Activated naive CD8-positive, alpha-beta T cell (primary cell): ENCODE data around the gene PRDM16.

Source experiments
- H3K27ac Mint-ChIP-seq: one replicate; pipeline ENCODE4 v1.8.0; 2021; ENCODE audit warnings: mixed read lengths
- H3K27me3 Mint-ChIP-seq: one replicate; pipeline ENCODE4 v1.8.0; 2021; ENCODE audit warnings: mixed read lengths
- H3K36me3 Mint-ChIP-seq: one replicate; pipeline ENCODE4 v1.8.0; 2021; ENCODE audit warnings: mixed read lengths
- H3K4me1 Mint-ChIP-seq: one replicate; pipeline ENCODE4 v1.8.0; 2021; ENCODE audit warnings: low read depth, mixed read lengths
- H3K4me3 Mint-ChIP-seq: one replicate; pipeline ENCODE4 v1.8.0; 2021; ENCODE audit warnings: mild to moderate bottlenecking, mixed read lengths
- H3K9me3 Mint-ChIP-seq: one replicate; pipeline ENCODE4 v1.8.0; 2021; ENCODE audit warnings: low read depth, mixed read lengths

Gene PRDM16

GRCh38 chr1:3472088-3472850, 403.3 kb downstream of the PRDM16 start:
- H3K4me1 Mint-ChIP-seq = no peaks in the 10 kb centered on the region
- no peaks in the 10 kb centered on the region for H3K27me3 Mint-ChIP-seq
- no peak overlapping the region for H3K4me3 Mint-ChIP-seq
- H3K9me3 Mint-ChIP-seq = no peaks in the 10 kb centered on the region
- H3K36me3 Mint-ChIP-seq = no peaks in the 10 kb centered on the region
- no peak overlapping the region for H3K27ac Mint-ChIP-seq

DNA sequence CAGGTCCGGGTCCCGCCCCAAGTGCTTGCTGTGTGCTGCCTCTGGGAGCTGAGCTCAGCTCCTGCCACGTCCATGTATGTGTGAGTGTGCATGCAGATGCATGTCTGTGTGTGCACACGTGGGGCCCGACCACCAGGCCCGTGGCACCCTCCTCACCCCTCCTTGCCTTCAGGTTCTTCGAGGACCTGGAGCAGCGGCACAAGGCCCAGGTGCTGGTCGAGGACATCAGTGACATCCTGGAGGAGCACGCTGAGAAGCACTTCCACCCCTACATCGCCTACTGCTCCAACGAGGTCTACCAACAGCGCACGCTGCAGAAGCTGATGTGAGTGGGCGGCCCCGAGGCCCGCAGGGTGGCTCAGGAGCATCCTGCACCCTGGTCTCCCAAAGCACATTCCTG, 403.9 kb downstream of the PRDM16 start:
- no peak overlapping the region for H3K4me3 Mint-ChIP-seq
- H3K36me3 Mint-ChIP-seq = no peaks in the 10 kb centered on the region
- H3K27ac Mint-ChIP-seq = no peak overlapping the region
- H3K9me3 Mint-ChIP-seq = no peaks in the 10 kb centered on the region
- H3K4me1 Mint-ChIP-seq = no peaks in the 10 kb centered on the region
- no peaks in the 10 kb centered on the region for H3K27me3 Mint-ChIP-seq

DNA sequence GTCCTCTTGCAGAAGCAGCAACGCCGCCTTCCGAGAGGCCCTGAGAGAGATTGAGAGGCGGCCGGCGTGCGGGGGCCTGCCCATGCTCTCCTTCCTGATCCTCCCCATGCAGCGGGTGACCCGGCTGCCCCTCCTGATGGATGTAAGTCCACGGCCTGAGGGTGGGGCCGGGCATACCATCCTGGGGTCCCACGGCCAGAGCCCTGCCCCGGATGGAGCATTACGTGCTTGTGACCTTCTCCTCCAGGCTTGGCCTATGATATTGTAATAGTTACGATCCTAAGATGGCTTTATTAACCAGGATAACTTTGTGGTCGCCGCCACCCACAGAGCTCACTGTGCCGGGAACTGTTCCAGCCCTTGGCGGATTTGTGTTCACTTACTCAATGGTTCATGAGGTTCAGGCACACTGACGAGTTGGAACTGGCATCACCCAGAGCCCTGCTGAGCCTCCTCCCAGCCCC, 404.4 kb downstream of the PRDM16 start:
- H3K4me1 Mint-ChIP-seq = no peaks in the 10 kb centered on the region
- H3K4me3 Mint-ChIP-seq = no peak overlapping the region
- no peaks in the 10 kb centered on the region for H3K36me3 Mint-ChIP-seq
- no peaks in the 10 kb centered on the region for H3K27me3 Mint-ChIP-seq
- no peaks in the 10 kb centered on the region for H3K9me3 Mint-ChIP-seq
- no peak overlapping the region for H3K27ac Mint-ChIP-seq

- no peaks in the 10 kb centered on the region for H3K4me1 Mint-ChIP-seq
- no peak overlapping the region for H3K27ac Mint-ChIP-seq
Measured at GRCh38 chr1:3474016-3474415, 405.0 kb downstream of the PRDM16 start.

DNA sequence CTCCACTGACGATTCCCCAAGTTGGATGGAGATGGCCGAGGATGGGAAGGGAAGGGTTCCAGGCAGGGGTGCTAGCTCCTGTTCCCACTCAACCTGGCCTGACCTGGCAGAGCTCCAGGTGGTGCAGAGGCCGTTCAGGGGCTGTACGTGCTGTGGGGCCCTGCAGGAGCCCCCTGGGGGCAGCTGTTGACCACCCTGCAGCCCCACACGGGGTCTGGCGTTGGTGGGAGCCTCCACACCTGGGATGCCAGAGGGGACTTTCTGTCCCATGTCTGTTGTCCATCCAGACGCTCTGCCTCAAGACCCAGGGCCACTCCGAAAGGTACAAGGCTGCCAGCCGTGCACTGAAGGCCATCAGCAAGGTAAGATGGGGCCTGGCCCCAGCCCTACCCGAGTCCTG, 405.4 kb downstream of the PRDM16 start:
- Mint-ChIP-seq H3K27ac (no peak overlapping the region), H3K9me3 (no peaks in the 10 kb centered on the region), H3K36me3 (no peaks in the 10 kb centered on the region), H3K4me3 (no peak overlapping the region), H3K4me1 (no peaks in the 10 kb centered on the region), H3K27me3 (no peaks in the 10 kb centered on the region)

More at GRCh38 chr1:3474016-3474415, 405.0 kb downstream of the PRDM16 start:
- no peak overlapping the region for H3K4me3 Mint-ChIP-seq
- H3K27me3 Mint-ChIP-seq = no peaks in the 10 kb centered on the region
- no peaks in the 10 kb centered on the region for H3K9me3 Mint-ChIP-seq
- no peaks in the 10 kb centered on the region for H3K36me3 Mint-ChIP-seq

DNA sequence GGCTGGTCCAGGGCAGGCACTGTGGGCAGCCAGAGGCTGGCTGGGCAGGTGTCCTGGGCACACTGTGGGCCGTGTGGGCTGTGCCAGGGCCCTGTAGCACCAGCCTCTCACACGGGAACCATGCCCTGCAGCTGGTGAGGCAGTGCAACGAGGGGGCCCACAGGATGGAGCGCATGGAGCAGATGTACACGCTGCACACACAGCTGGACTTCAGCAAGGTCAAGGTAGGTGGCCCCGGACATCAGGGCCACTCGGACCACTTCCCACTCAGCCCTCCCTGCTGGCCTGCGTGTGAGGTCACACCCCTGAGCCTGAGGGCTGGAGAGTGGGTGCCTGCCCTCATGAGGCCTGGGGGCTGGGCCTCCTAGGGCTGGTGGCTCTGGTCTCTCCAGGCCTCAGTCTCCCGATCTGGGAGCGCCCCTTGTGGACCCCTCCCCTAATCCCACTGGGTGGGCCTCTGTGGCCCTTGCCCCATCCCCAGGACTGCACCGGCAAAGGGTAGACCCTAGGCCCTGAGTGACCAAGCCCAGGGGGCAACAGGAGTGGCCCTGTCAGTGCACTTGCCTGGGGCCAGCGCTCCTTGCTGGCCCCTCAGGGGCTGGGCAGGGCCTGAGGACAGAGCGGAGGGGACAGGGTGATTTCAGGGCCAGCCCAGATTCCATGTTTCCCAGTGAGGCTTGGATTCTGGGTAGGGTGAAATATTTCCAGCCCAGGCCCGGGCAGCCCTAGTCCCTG, 407.0 kb downstream of the PRDM16 start:
- H3K4me3 Mint-ChIP-seq = no peak overlapping the region
- H3K4me1 Mint-ChIP-seq = no peaks in the 10 kb centered on the region
- no peaks in the 10 kb centered on the region for H3K36me3 Mint-ChIP-seq
- H3K27me3 Mint-ChIP-seq = no peaks in the 10 kb centered on the region
- H3K9me3 Mint-ChIP-seq = no peaks in the 10 kb centered on the region
- no peak overlapping the region for H3K27ac Mint-ChIP-seq

DNA sequence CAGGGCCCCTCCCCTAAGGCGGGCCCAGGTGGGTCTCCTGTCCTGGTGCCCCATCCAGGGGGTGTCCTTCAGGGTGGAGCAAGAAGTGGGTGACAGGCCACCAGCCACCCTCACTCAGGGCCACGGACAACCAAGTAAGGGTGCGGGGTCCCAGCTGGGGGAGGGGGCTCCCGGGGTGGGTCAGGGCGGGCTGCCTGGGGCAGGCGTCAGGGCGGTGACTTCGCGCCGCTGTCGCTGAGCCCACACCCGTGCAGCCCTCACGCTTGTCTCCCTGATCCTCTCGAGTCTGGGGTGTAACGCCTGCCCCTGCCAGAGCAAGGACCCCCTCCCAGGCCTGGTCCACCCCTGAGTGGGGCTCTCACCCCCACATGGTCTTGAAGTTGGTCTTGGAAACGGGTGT, 407.7 kb downstream of the PRDM16 start:
- H3K4me1 Mint-ChIP-seq = no peaks in the 10 kb centered on the region
- no peaks in the 10 kb centered on the region for H3K27me3 Mint-ChIP-seq
- H3K36me3 Mint-ChIP-seq = no peaks in the 10 kb centered on the region
- H3K9me3 Mint-ChIP-seq = no peaks in the 10 kb centered on the region
- H3K4me3 Mint-ChIP-seq = no peak overlapping the region
- no peak overlapping the region for H3K27ac Mint-ChIP-seq

DNA sequence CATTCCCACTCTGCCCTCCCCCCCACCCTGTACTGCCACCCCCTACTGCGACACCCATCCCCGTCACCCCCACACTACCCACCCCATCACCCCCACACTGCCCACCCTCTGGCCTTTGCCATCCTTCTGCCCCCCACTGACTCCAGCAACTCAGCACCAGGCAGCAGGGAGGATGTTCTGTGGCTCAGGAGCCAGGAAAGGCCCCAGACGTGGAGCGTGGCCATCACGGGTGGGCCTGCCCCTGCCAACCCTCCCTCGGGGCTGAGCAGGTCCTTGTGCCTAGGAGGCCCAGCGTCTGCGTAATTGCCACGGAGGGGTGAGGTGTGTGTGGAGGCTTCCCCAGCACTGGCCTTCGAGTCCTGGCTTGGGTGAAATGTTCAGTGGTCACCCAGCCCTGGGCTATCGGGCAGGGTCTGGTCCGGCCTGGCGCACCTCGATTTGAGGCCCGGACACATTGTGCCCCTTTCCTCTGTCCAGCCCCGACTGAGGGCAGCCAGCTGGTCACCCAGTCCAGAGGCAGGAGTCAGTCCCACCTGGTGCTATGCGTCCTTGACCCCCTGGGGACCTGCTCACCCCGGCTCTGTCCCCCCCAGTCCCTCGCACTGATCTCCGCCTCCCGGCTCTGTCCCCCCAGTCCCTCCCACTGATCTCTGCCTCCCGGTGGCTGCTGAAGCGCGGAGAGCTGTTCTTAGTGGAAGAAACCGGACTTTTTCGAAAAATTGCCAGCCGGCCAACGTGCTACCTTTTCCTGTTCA, 408.4 kb downstream of the PRDM16 start:
- no peak overlapping the region for H3K4me3 Mint-ChIP-seq
- H3K27ac Mint-ChIP-seq = no peak overlapping the region
- H3K9me3 Mint-ChIP-seq = no peaks in the 10 kb centered on the region
- H3K27me3 Mint-ChIP-seq = no peaks in the 10 kb centered on the region
- H3K36me3 Mint-ChIP-seq = no peaks in the 10 kb centered on the region
- H3K4me1 Mint-ChIP-seq = no peaks in the 10 kb centered on the region

DNA sequence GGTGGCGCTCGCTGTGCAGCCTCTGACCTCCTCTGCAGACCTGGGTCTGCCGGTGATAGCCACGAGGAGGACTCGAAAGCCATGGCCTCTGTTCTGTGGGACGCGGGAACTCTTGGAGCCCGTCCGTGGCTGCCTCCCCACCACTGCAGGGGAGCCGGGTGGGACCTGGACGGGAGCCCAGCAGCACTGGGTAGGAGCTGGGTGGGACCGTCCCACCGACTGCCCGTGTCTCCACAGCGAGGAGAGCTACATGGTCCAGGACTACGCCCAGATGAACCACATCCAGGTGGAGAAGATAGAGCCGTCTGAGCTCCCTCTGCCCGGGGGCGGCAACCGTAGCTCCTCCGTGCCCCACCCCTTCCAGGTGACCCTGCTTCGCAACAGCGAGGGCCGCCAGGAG, 409.2 kb downstream of the PRDM16 start:
- H3K36me3 Mint-ChIP-seq = no peaks in the 10 kb centered on the region
- no peaks in the 10 kb centered on the region for H3K27me3 Mint-ChIP-seq
- H3K27ac Mint-ChIP-seq = no peak overlapping the region
- H3K4me3 Mint-ChIP-seq = no peak overlapping the region
- no peaks in the 10 kb centered on the region for H3K4me1 Mint-ChIP-seq
- H3K9me3 Mint-ChIP-seq = no peaks in the 10 kb centered on the region

- no peak overlapping the region for H3K4me3 Mint-ChIP-seq
- no peak overlapping the region for H3K27ac Mint-ChIP-seq
- no peaks in the 10 kb centered on the region for H3K9me3 Mint-ChIP-seq
- H3K4me1 Mint-ChIP-seq = peaks cover 2% of the 10 kb centered on the region
- H3K36me3 Mint-ChIP-seq = no peaks in the 10 kb centered on the region
- peaks cover 2% of the 10 kb centered on the region for H3K27me3 Mint-ChIP-seq
Measured at GRCh38 chr1:3479511-3480368, 410.7 kb downstream of the PRDM16 start.

DNA sequence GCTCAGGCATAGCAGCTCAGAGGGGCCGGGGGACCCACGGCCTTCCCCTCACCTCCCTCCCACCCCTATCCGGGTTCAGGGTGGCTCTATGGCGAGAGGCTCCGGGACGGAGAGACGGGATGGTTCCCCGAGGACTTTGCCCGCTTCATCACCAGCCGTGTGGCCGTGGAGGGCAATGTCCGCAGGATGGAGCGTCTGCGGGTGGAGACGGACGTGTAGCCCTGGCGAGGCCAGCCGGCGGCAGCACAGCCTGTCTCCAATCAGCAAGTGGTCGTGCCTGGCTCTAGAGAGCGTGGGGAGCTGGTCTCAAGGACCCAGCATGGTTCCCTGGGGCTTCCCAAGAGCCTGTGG, 411.3 kb downstream of the PRDM16 start:
- H3K27me3 Mint-ChIP-seq = peaks cover 2% of the 10 kb centered on the region
- H3K4me1 Mint-ChIP-seq = peaks cover 2% of the 10 kb centered on the region
- no peak overlapping the region for H3K27ac Mint-ChIP-seq
- H3K9me3 Mint-ChIP-seq = no peaks in the 10 kb centered on the region
- H3K4me3 Mint-ChIP-seq = no peak overlapping the region
- H3K36me3 Mint-ChIP-seq = no peaks in the 10 kb centered on the region

DNA sequence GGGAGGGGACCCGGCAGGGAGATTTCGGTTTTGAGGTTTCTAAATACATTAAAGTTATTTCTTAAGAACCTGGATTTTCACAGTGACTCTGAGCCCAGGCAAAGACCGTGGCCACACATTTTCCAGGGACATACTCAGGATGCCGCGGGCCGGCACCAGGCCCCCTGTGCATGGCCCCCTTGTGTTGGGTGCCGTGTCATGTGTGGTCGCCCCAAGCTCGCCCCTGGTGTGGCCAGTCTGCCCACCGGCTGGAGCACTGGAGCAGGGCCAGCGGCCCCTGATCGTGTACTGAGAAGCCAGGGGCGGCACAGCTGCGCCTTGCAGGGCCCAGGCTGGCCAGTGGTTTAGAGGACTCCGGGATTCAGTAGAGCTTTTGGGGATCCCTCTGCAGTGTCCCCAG, 412.0 kb downstream of the PRDM16 start:
- peaks cover 2% of the 10 kb centered on the region for H3K27me3 Mint-ChIP-seq
- no peaks in the 10 kb centered on the region for H3K36me3 Mint-ChIP-seq
- H3K4me3 Mint-ChIP-seq = no peak overlapping the region
- peaks cover 2% of the 10 kb centered on the region for H3K4me1 Mint-ChIP-seq
- no peaks in the 10 kb centered on the region for H3K9me3 Mint-ChIP-seq
- no peak overlapping the region for H3K27ac Mint-ChIP-seq

- no peak overlapping the region for H3K27ac Mint-ChIP-seq
- no peaks in the 10 kb centered on the region for H3K9me3 Mint-ChIP-seq
- H3K36me3 Mint-ChIP-seq = no peaks in the 10 kb centered on the region
- no peak overlapping the region for H3K4me3 Mint-ChIP-seq
- peaks cover 2% of the 10 kb centered on the region for H3K27me3 Mint-ChIP-seq
- H3K4me1 Mint-ChIP-seq = peaks cover 2% of the 10 kb centered on the region
Measured at GRCh38 chr1:3481836-3482375, 412.9 kb downstream of the PRDM16 start.

DNA sequence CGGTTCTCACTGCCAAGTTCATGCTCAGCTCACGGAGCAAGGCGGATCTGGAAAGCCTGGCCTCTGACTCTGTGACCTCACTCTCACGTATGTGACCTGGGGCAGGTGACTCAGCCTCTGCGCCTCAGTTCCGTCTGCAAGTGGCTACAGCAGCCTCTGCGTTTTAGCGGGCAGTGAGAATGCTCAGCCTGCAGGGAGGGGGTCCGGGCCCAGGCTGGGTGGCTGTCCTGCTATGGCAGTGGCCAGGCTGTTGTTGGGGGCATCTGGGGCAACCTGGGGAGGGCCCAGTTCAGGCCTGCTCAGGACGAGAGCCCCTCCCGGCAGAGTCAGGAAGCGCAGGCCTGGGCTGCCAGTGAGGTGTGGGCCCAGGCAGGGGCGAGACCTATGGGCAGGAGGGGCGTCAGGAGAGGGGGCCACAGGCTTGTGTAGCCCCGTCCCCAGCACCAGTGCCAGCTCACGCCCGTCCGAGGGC, 413.4 kb downstream of the PRDM16 start:
- Mint-ChIP-seq H3K27ac (no peak overlapping the region), H3K4me1 (peaks cover 2% of the 10 kb centered on the region), H3K4me3 (no peak overlapping the region), H3K9me3 (no peaks in the 10 kb centered on the region), H3K36me3 (no peaks in the 10 kb centered on the region), H3K27me3 (peaks cover 2% of the 10 kb centered on the region)
